Testis (tissue), 2 donors: Measurements from ENCODE around the gene GPR108.

ENCODE experiments used
- POLR2A ChIP-seq: fragments of 450-650 bp; IDR thresholded peaks from one replicate; pipeline ENCODE4 v1.6.1; 2017; ENCODE audit warnings: antibody characterized with exemption, mild to moderate bottlenecking, moderate library complexity
- TF ChIP-seq, protein P1 (sequence below), 3 experiments: fragments of 450-650 bp in 2 of 3; fragments of 200-600 bp in 1 of 3; sonication (generic) in 1 of 3; IDR thresholded peaks; one replicate each; pipeline ENCODE4 v1.5.1; 2016 to 2019; ENCODE audit warnings: antibody characterized with exemption in 3 of 3, mild to moderate bottlenecking in 2 of 3, moderate library complexity in 1 of 3

DNA sequence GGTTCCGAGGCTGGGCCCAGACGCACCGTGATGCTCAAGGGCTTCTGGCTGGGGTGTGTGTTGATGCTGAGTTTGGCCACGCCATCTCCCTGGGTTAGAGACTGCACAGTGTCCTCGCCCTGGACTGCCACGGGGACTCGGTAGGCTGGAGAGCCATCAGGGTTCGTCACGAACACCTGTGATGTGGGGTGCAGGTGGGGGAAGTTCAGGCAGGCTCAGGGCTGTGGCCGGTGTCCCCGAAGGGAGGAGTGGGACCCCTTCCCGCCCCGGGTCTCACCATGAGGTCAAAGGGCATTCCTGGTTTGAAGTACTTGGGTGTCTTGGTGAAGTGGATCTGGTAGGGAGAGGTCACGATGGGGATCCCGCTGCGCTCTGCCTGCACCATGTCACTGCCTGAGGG lies 25.1 kb downstream of the GPR108 start:
- TF ChIP-seq, protein P1, sequence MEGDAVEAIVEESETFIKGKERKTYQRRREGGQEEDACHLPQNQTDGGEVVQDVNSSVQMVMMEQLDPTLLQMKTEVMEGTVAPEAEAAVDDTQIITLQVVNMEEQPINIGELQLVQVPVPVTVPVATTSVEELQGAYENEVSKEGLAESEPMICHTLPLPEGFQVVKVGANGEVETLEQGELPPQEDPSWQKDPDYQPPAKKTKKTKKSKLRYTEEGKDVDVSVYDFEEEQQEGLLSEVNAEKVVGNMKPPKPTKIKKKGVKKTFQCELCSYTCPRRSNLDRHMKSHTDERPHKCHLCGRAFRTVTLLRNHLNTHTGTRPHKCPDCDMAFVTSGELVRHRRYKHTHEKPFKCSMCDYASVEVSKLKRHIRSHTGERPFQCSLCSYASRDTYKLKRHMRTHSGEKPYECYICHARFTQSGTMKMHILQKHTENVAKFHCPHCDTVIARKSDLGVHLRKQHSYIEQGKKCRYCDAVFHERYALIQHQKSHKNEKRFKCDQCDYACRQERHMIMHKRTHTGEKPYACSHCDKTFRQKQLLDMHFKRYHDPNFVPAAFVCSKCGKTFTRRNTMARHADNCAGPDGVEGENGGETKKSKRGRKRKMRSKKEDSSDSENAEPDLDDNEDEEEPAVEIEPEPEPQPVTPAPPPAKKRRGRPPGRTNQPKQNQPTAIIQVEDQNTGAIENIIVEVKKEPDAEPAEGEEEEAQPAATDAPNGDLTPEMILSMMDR (IDR thresholded peaks at IDR 0.05), result no peak
- TF ChIP-seq POLR2A, result no peak
